ENCODE results near the gene ARL14EPL.

DNA sequence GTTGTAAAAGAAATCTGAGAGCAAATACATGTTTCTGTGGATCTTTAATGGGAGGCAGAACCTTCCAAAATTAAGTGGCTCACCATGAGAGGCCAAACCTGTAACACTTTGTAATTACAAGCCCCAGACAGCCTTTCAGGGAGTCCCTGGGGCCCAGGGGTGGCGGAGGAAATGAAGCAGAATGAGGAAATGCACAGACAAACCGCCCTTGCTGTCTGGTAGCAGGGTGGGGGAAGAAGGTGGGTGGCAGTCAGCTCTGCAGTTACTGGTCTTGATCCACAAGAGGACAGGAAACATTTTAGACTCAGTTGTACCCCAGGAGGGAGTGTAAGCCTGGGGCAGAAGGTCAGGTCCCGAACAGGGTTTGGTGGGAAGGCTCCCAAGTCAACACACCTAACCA lies 6.5 kb downstream of the ARL14EPL start:
- TF ChIP-seq, protein P1, sequence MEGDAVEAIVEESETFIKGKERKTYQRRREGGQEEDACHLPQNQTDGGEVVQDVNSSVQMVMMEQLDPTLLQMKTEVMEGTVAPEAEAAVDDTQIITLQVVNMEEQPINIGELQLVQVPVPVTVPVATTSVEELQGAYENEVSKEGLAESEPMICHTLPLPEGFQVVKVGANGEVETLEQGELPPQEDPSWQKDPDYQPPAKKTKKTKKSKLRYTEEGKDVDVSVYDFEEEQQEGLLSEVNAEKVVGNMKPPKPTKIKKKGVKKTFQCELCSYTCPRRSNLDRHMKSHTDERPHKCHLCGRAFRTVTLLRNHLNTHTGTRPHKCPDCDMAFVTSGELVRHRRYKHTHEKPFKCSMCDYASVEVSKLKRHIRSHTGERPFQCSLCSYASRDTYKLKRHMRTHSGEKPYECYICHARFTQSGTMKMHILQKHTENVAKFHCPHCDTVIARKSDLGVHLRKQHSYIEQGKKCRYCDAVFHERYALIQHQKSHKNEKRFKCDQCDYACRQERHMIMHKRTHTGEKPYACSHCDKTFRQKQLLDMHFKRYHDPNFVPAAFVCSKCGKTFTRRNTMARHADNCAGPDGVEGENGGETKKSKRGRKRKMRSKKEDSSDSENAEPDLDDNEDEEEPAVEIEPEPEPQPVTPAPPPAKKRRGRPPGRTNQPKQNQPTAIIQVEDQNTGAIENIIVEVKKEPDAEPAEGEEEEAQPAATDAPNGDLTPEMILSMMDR (IDR thresholded peaks at IDR 0.05; ENCODE audit: low read depth, low read length, poor library complexity, severe bottlenecking): no peak
- no peak for TF ChIP-seq EZH2phosphoT487 (IDR thresholded peaks at IDR 0.05; ENCODE audit: borderline replicate concordance, low read length)

Data from DOHH2 (cell line).